HEK293 (cell line): ENCODE results near the gene MIA3.

Experiments
- HOXC10 ChIP-seq: sonication (generic); formaldehyde crosslinking; IDR thresholded peaks from 2 replicates; pipeline ENCODE4 v1.8.1; 2023; ENCODE audit warnings: mild to moderate bottlenecking, missing genetic modification reagents
- SALL2 ChIP-seq: fragments of 450-650 bp; formaldehyde crosslinking; IDR thresholded peaks from 2 replicates; pipeline ENCODE4 v1.5.0; 2017; ENCODE audit warnings: missing biosample characterization, mild to moderate bottlenecking, missing genetic modification characterization, borderline replicate concordance
- WT1 ChIP-seq: fragments of 450-650 bp; formaldehyde crosslinking; IDR thresholded peaks from 2 replicates; pipeline ENCODE4 v1.5.1; 2016; ENCODE audit warnings: missing biosample characterization, missing genetic modification characterization
- ZNF133 ChIP-seq: fragments of 450-650 bp; formaldehyde crosslinking; IDR thresholded peaks from 2 replicates; pipeline ENCODE4 v1.5.1; 2016; ENCODE audit warnings: missing biosample characterization, missing genetic modification characterization
- ZNF157 ChIP-seq: fragments of 450-650 bp; formaldehyde crosslinking; IDR thresholded peaks from 2 replicates; pipeline ENCODE4 v1.5.1; 2016; ENCODE audit warnings: missing biosample characterization, missing genetic modification characterization
- ZNF2 ChIP-seq: fragments of 450-650 bp; formaldehyde crosslinking; IDR thresholded peaks from 2 replicates; pipeline ENCODE4 v1.5.1; 2016; ENCODE audit warnings: missing biosample characterization, missing genetic modification characterization
- ZNF23 ChIP-seq: fragments of 450-650 bp; formaldehyde crosslinking; IDR thresholded peaks from 2 replicates; pipeline ENCODE4 v1.5.1; 2016; ENCODE audit warnings: missing biosample characterization, missing genetic modification characterization, borderline replicate concordance
- ZNF394 ChIP-seq: fragments of 450-650 bp; formaldehyde crosslinking; IDR thresholded peaks from 2 replicates; pipeline ENCODE4 v1.5.1; 2016; ENCODE audit warnings: missing biosample characterization, missing genetic modification characterization, mild to moderate bottlenecking, moderate library complexity, borderline replicate concordance
- ZNF416 ChIP-seq: fragments of 450-650 bp; formaldehyde crosslinking; IDR thresholded peaks from 2 replicates; pipeline ENCODE4 v1.5.1; 2016; ENCODE audit warnings: missing biosample characterization, missing genetic modification characterization
- ZNF473 ChIP-seq: fragments of 450-650 bp; formaldehyde crosslinking; IDR thresholded peaks from 2 replicates; pipeline ENCODE4 v1.5.1; 2017; ENCODE audit warnings: missing biosample characterization, missing genetic modification characterization
- ZNF521 ChIP-seq: fragments of 450-650 bp; formaldehyde crosslinking; IDR thresholded peaks from 2 replicates; pipeline ENCODE4 v1.5.1; 2017; ENCODE audit warnings: missing biosample characterization, mild to moderate bottlenecking, missing genetic modification characterization
- ZNF596 ChIP-seq: fragments of 450-650 bp; IDR thresholded peaks from 2 replicates; pipeline ENCODE4 v1.5.0; 2018; ENCODE audit warnings: missing biosample characterization, mild to moderate bottlenecking, missing genetic modification characterization, moderate library complexity
- ZNF623 ChIP-seq: fragments of 450-650 bp; formaldehyde crosslinking; IDR thresholded peaks from 2 replicates; pipeline ENCODE4 v1.5.1; 2016; ENCODE audit warnings: missing biosample characterization, missing genetic modification characterization
- ZNF626 ChIP-seq: fragments of 450-650 bp; sonication (Bioruptor Pico); formaldehyde crosslinking; IDR thresholded peaks from 2 replicates; pipeline ENCODE4 v1.5.1; 2018; ENCODE audit warnings: missing biosample characterization, missing genetic modification characterization, inconsistent platforms
- ZNF837 ChIP-seq: fragments of 450-650 bp; formaldehyde crosslinking; IDR thresholded peaks from 2 replicates; pipeline ENCODE4 v1.5.1; 2016; ENCODE audit warnings: missing biosample characterization, missing genetic modification characterization
- TF ChIP-seq, protein P1 (sequence below): fragments of 450-650 bp; formaldehyde crosslinking; IDR thresholded peaks from 2 replicates; pipeline ENCODE4 v1.5.1; 2017; ENCODE audit warnings: missing biosample characterization, missing genetic modification characterization
- TF ChIP-seq, protein P2 (sequence below): fragments of 450-650 bp; formaldehyde crosslinking; IDR thresholded peaks from 2 replicates; pipeline ENCODE4 v1.5.1; 2016; ENCODE audit warnings: missing biosample characterization, missing genetic modification characterization
- TF ChIP-seq, protein P3 (sequence below): fragments of 450-650 bp; formaldehyde crosslinking; IDR thresholded peaks from 2 replicates; pipeline ENCODE4 v1.5.1; 2016; ENCODE audit warnings: missing biosample characterization, missing genetic modification characterization
- TF ChIP-seq, protein P4 (sequence below): fragments of 450-650 bp; formaldehyde crosslinking; IDR thresholded peaks from 2 replicates; pipeline ENCODE4 v1.5.1; 2016; ENCODE audit warnings: missing biosample characterization, missing genetic modification characterization
- TF ChIP-seq, protein P5 (sequence below): fragments of 450-650 bp; formaldehyde crosslinking; IDR thresholded peaks from 2 replicates; pipeline ENCODE4 v1.5.1; 2017; ENCODE audit warnings: missing biosample characterization, missing genetic modification characterization
- TF ChIP-seq, protein P6 (sequence below): fragments of 450-650 bp; formaldehyde crosslinking; IDR thresholded peaks from 2 replicates; pipeline ENCODE4 v1.5.1; 2016; ENCODE audit warnings: missing biosample characterization, missing genetic modification characterization, borderline replicate concordance
- TF ChIP-seq, protein P7 (sequence below): fragments of 450-650 bp; formaldehyde crosslinking; IDR thresholded peaks from 2 replicates; pipeline ENCODE4 v1.5.1; 2016; ENCODE audit warnings: missing biosample characterization, missing genetic modification characterization
- TF ChIP-seq, protein P8 (sequence below): fragments of 450-650 bp; formaldehyde crosslinking; IDR thresholded peaks from 2 replicates; pipeline ENCODE4 v1.5.1; 2016; ENCODE audit warnings: missing biosample characterization, missing genetic modification characterization

The MIA3 gene

DNA sequence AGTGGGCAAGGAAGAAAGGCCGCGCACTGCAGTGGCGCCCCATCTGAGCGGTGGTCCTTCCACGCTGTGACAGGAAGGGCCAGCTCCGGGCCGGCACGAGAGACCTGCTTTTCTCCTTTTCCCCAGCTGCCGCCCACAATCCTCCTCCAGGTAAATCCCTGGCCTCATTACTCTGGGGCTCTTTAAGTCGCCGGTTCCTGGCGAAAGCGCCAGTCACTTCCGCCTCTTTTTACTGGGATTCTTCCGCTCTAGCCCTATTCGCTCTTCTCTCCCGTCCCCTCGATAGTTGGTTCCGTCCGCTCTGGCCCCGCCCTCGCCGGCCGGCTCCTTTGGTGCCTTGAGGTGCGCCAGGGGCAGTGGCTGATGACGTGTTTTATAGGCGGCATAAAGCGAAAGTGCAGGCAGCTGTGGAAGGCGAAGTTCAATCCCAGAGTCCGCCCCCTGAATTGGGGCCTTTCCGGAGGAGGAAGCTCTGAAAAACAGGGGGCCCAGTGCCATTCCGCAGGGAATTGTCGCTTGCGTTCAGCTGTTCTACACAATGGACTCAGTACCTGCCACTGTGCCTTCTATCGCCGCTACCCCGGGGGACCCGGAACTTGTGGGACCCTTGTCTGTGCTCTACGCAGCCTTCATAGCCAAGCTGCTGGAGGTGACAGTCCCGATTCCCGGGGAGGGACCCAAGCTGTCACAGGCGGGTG is 26.2 kb downstream of the MIA3 start (continued):
- TF ChIP-seq ZNF416 (tag by site-specific recombination) (no peak), ZNF521 (no peak), ZNF623 (tag by site-specific recombination) (no peak; the same call in 1 of the 2 replicates), ZNF837 (tag by site-specific recombination) (no peak), ZNF626 (tag by site-specific recombination) (no peak), SALL2 (tag by site-specific recombination) (no peak), ZNF394 (tag by site-specific recombination) (no peak; the same call in 1 of the 2 replicates), ZNF133 (tag by site-specific recombination) (no peak), ZNF2 (tag by site-specific recombination) (peak; percentile 74; the same call in 1 of the 2 replicates), WT1 (tag by site-specific recombination) (no peak), ZNF157 (tag by site-specific recombination) (no peak), ZNF23 (tag by site-specific recombination) (no peak), ZNF596 (tag by site-specific recombination) (no peak), ZNF473 (no peak), HOXC10 (CRISPR knock-in tag) (no peak)
- TF ChIP-seq, protein P1, sequence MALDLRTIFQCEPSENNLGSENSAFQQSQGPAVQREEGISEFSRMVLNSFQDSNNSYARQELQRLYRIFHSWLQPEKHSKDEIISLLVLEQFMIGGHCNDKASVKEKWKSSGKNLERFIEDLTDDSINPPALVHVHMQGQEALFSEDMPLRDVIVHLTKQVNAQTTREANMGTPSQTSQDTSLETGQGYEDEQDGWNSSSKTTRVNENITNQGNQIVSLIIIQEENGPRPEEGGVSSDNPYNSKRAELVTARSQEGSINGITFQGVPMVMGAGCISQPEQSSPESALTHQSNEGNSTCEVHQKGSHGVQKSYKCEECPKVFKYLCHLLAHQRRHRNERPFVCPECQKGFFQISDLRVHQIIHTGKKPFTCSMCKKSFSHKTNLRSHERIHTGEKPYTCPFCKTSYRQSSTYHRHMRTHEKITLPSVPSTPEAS, result no peak
- TF ChIP-seq, protein P2, sequence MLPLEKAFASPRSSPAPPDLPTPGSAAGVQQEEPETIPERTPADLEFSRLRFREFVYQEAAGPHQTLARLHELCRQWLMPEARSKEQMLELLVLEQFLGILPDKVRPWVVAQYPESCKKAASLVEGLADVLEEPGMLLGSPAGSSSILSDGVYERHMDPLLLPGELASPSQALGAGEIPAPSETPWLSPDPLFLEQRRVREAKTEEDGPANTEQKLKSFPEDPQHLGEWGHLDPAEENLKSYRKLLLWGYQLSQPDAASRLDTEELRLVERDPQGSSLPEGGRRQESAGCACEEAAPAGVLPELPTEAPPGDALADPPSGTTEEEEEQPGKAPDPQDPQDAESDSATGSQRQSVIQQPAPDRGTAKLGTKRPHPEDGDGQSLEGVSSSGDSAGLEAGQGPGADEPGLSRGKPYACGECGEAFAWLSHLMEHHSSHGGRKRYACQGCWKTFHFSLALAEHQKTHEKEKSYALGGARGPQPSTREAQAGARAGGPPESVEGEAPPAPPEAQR (tag by site-specific recombination), result no peak
- TF ChIP-seq, protein P3, sequence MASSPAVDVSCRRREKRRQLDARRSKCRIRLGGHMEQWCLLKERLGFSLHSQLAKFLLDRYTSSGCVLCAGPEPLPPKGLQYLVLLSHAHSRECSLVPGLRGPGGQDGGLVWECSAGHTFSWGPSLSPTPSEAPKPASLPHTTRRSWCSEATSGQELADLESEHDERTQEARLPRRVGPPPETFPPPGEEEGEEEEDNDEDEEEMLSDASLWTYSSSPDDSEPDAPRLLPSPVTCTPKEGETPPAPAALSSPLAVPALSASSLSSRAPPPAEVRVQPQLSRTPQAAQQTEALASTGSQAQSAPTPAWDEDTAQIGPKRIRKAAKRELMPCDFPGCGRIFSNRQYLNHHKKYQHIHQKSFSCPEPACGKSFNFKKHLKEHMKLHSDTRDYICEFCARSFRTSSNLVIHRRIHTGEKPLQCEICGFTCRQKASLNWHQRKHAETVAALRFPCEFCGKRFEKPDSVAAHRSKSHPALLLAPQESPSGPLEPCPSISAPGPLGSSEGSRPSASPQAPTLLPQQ (tag by site-specific recombination), result peak; percentile 37; the same call in 1 of the 2 replicates
- TF ChIP-seq, protein P4, sequence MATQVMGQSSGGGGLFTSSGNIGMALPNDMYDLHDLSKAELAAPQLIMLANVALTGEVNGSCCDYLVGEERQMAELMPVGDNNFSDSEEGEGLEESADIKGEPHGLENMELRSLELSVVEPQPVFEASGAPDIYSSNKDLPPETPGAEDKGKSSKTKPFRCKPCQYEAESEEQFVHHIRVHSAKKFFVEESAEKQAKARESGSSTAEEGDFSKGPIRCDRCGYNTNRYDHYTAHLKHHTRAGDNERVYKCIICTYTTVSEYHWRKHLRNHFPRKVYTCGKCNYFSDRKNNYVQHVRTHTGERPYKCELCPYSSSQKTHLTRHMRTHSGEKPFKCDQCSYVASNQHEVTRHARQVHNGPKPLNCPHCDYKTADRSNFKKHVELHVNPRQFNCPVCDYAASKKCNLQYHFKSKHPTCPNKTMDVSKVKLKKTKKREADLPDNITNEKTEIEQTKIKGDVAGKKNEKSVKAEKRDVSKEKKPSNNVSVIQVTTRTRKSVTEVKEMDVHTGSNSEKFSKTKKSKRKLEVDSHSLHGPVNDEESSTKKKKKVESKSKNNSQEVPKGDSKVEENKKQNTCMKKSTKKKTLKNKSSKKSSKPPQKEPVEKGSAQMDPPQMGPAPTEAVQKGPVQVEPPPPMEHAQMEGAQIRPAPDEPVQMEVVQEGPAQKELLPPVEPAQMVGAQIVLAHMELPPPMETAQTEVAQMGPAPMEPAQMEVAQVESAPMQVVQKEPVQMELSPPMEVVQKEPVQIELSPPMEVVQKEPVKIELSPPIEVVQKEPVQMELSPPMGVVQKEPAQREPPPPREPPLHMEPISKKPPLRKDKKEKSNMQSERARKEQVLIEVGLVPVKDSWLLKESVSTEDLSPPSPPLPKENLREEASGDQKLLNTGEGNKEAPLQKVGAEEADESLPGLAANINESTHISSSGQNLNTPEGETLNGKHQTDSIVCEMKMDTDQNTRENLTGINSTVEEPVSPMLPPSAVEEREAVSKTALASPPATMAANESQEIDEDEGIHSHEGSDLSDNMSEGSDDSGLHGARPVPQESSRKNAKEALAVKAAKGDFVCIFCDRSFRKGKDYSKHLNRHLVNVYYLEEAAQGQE (tag by site-specific recombination), result no peak; the same call in 1 of the 2 replicates
- TF ChIP-seq, protein P5, sequence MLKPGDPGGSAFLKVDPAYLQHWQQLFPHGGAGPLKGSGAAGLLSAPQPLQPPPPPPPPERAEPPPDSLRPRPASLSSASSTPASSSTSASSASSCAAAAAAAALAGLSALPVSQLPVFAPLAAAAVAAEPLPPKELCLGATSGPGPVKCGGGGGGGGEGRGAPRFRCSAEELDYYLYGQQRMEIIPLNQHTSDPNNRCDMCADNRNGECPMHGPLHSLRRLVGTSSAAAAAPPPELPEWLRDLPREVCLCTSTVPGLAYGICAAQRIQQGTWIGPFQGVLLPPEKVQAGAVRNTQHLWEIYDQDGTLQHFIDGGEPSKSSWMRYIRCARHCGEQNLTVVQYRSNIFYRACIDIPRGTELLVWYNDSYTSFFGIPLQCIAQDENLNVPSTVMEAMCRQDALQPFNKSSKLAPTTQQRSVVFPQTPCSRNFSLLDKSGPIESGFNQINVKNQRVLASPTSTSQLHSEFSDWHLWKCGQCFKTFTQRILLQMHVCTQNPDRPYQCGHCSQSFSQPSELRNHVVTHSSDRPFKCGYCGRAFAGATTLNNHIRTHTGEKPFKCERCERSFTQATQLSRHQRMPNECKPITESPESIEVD (tag by site-specific recombination), result no peak
- TF ChIP-seq, protein P6, sequence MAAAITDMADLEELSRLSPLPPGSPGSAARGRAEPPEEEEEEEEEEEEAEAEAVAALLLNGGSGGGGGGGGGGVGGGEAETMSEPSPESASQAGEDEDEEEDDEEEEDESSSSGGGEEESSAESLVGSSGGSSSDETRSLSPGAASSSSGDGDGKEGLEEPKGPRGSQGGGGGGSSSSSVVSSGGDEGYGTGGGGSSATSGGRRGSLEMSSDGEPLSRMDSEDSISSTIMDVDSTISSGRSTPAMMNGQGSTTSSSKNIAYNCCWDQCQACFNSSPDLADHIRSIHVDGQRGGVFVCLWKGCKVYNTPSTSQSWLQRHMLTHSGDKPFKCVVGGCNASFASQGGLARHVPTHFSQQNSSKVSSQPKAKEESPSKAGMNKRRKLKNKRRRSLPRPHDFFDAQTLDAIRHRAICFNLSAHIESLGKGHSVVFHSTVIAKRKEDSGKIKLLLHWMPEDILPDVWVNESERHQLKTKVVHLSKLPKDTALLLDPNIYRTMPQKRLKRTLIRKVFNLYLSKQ (tag by site-specific recombination), result no peak
- TF ChIP-seq, protein P7, sequence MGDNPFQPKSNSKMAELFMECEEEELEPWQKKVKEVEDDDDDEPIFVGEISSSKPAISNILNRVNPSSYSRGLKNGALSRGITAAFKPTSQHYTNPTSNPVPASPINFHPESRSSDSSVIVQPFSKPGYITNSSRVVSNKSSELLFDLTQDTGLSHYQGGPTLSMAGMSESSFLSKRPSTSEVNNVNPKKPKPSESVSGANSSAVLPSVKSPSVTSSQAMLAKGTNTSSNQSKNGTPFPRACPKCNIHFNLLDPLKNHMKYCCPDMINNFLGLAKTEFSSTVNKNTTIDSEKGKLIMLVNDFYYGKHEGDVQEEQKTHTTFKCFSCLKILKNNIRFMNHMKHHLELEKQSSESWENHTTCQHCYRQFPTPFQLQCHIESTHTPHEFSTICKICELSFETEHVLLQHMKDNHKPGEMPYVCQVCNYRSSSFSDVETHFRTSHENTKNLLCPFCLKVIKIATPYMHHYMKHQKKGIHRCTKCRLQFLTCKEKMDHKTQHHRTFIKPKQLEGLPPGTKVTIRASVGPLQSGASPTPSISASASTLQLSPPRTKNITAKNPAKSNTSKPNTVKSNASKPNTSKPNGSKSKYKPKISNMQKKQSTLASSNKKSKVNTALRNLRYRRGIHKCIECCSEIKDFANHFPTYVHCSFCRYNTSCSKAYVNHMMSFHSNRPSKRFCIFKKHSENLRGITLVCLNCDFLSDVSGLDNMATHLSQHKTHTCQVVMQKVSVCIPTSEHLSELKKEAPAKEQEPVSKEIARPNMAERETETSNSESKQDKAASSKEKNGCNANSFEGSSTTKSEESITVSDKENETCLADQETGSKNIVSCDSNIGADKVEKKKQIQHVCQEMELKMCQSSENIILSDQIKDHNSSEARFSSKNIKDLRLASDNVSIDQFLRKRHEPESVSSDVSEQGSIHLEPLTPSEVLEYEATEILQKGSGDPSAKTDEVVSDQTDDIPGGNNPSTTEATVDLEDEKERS (tag by site-specific recombination), result no peak
- TF ChIP-seq, protein P8, sequence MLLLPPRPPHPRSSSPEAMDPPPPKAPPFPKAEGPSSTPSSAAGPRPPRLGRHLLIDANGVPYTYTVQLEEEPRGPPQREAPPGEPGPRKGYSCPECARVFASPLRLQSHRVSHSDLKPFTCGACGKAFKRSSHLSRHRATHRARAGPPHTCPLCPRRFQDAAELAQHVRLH, result no peak
